HG03439 (cell line): ENCODE results near the gene ANGEL1.

Source experiments
- ATAC-seq: cut with Tn5 transposase; IDR thresholded peaks from one replicate; pipeline ENCODE4 v1.9.1; 2021; ENCODE audit warnings: mild to moderate bottlenecking, moderate library complexity; ENCODE audit not compliant: unreplicated experiment

Gene ANGEL1, protein sequence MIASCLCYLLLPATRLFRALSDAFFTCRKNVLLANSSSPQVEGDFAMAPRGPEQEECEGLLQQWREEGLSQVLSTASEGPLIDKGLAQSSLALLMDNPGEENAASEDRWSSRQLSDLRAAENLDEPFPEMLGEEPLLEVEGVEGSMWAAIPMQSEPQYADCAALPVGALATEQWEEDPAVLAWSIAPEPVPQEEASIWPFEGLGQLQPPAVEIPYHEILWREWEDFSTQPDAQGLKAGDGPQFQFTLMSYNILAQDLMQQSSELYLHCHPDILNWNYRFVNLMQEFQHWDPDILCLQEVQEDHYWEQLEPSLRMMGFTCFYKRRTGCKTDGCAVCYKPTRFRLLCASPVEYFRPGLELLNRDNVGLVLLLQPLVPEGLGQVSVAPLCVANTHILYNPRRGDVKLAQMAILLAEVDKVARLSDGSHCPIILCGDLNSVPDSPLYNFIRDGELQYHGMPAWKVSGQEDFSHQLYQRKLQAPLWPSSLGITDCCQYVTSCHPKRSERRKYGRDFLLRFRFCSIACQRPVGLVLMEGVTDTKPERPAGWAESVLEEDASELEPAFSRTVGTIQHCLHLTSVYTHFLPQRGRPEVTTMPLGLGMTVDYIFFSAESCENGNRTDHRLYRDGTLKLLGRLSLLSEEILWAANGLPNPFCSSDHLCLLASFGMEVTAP

DNA sequence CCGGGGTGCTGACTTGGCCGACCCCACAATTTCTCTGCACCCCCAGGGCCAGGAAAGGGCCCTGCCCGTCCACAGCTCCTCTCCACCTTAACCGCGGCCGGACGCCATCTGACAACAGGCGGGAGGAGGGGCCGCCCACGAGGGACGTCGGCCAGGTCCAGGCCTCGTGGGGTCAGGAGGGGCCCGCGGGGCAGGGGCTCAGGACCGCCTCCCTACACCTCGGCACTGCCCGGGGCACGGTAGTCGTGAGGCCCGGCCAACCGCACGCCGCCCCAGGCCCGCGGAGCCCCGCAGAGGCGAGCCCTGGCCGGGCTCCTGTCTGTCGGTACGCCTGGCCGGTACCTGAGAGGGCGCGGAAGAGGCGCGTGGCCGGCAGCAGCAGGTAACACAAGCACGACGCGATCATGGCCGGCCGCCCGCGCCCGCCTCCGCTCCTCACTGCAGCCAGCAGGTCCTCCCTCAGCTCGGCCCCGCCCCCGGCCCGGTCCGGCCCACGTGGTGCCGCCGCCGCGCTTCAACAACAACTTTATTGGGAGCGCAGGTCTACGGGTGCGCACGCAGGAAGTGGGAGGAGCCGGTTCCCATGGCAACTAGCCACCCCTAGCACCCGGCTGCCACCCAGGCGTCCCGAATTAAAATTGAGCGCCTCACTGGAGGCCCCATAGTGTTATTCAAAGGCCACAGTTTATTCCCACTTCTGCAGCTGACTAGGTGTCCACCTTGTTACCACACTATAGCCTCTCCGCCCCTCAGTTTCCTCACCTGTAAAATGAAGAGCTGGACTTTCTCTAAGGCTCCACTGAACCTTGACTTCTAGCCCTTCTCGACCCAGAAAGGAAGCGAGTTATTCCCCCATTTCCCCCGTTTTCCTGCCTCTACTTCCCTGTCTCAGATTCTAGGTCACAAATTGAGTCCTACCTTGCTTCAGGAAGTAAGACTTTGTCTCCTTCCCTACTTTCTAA is at the start of gene ANGEL1:
TSS of gene ANGEL1 (minus strand) at position 461 of the 962 bp plus-strand sequence. CDS start at position 406, 55 bp downstream.
- ATAC-seq: peak; percentile 93

DNA sequence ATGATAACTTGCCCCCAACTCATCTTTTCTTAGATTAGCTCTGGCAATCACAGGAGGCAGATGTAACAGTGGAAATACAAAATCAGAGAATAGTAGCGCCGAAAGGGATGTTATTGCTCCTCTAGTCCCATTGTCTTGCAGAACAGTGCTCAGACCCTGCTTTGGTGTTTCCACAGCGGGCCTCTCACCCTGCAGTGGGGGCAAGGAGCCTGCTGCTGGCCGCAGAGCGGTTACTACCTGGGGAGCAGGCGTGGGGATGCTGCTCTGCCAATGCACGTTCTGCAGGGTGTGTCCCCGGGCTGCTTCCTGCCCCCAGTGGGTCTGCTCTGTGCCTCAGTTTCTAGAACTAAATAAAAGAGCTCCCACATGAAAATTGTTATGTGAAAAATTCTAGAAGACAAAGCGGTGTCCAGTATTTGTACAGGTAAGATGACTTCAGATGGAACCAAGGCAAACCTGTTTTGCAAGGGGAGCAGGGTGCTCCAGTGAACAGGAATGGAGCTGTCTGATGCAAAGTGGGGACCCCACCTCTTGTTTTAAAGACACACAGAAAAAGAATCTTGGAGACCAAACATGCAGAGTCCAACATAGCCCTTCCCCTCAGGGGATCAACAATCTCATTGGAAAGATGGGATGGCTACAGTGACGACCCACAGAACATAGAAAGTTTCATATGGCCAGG is 49.0 kb upstream of the ANGEL1 start:
- ATAC-seq: no peak

DNA sequence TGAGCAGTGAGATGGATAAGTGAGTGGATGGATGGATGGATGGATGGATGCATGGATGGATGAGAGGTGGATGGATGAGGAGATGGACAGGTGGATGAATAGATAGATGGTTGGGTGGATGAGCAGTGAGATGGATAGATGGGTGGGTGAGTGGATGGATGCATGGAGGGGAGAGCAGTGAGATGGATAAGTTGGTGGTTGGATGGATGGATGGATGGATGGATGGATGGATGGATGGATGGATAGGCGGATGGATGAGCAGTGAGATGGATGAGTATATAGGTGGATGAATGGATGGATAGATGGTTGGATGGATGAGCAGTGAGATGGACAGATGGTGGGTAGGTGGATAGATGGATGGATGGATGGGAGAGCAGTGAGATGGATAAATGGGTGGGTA is 44.1 kb upstream of the ANGEL1 start:
- no peak for ATAC-seq

DNA sequence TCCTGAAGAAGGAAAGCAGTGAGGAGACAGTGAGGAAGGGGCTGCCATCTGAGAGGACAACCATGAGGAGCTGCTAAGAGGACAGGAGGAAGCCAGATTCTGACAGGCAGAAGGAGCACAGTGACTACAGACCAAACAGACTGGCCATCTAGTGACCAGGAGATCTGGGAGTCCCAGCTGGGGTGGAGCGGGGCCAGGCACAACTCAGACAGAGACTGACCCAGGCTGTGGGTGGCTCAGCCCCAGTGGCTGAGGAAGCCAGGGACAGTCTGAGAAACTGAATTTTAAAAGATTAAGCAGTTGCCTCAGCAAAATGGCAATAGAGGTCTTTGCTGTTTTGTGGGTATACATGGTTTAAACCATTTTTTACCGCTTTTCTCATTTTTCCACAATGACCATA is 42.4 kb upstream of the ANGEL1 start:
- no peak for ATAC-seq

DNA sequence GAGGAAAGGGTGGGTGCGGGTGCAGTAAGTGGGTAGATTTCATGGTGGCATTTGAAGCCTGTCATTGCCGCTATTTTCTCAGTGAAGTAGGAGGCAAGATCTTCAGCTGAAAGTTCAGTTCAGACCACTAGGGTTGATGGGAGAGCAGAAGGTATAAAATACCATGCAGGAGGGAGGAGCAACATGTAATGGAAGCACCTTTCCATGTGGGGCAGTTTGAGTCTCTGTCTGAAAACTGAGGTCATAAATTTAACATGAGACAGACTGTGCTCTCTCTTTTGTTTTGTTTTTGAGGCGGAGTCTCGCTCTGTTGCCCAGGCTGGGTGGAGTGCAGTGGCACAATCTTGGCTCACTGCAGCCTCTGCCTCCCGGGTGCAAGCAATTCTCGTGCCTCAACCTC is 36.2 kb upstream of the ANGEL1 start:
- ATAC-seq: no peak

DNA sequence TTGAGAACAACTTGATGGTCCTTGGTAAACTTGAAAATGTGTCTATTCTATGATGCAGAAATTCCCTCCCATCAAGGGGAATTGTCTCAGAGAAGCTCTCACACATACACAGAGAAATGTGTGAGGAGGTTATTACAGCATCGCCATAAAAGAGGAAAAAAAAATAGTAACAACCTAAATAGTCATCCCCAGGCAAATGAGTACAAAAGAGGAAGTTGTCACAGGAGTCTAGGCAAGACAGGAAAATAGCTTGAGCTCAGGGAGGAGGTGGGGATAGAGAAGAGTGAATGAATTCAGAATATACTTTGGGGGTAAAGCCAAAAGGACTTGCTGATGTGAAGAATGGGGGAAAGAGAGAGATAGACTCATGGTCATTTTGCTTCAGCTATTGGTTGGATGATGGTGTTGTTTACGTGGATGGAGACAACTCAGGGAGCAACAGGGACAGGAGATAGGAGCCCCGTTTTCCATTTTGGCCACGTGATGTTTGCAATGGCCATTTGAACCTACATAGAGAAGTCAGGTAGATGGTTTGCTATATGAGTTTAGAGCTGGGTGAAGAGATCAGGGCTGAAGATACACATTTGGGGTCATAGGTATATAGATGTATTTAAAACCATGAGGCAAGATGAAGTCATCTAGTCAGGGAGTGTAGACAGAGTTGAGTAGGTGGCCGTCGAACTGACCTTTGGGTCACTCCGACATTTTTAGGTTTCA is 33.8 kb upstream of the ANGEL1 start:
- ATAC-seq: no peak

DNA sequence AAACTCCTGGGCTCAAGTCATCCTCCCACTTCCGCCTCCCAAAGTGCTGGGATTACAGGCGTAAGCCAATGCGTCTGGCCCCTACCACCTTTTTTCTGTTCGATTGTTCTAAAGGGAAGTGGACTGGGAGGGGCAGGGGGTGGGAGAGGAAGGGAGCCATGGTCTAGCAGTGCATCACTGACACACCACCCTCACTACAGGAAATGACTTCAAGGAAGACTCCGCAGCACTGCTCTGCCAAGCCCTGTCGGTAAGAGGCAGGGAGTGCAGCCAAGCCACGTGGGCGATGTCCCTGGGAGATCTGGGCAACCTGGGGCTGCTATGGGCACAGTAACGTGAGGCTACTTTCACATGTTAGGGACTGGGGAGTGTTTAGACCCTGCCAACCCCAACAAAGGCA is 31.5 kb upstream of the ANGEL1 start:
- ATAC-seq: no peak

DNA sequence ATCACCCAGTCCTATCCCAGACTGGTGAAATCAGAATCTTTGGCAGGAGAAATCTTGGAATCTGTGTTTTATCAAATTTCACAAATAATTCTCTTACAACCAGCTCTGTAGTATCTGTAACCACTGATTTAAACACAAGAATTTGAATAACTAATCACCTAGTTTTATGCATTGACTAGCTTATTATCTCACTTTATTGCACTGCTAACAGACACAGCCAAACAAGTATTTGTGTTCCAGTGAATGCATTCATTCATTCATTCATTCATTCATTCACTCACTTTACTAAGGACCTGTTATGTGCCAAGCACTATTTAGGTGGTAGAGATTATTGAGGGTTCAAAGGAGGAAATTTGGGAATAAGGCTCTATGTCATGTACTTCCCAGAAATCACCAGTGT is 29.7 kb upstream of the ANGEL1 start:
- no peak for ATAC-seq

DNA sequence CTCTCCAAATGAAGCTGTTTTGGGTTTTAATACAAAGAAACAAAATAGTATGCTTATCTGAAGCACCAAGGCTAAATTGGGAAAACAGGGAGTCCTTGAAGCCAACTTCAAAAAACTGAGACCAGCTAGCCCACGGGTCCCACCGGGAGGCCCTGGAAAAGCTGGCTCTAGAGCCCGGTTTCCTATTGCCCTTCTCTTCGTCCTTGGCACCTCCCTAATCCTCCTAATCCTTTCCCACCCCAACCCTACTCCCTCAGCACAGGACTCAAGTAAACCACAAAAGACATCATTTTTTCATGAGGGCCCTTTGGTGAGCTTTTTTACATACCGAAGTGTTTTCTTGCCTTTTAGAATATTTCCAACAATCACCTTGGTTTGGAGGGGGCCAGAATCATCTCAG is 24.8 kb upstream of the ANGEL1 start:
- no peak for ATAC-seq

DNA sequence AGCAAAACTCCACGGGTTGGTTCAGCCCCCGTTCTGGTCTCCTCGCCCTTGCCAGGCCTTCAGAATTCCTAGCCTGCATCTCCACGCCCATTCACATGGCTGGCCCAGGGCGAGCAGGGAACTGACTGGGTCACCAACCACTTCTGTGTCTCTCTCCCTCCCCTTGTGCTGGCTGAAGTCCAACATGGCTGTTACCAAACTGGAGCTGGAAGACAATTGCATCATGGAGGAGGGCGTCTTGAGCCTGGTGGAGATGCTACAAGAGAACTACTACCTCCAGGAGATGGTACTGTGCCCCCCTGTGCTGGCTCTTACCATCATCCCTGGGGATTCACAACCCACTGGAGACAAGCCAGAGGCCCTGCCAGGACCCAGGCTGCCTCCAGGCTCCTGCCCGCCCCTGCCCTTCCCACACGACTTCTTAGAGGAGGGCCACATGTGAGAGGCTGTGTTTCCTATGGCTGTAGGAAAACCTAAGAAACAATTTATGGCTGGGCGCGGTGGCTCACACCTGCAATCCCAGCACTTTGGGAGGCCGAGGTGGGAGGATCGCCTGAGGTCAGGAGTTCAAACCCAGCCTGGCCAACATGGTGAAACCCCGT is 23.4 kb upstream of the ANGEL1 start:
- no peak for ATAC-seq

DNA sequence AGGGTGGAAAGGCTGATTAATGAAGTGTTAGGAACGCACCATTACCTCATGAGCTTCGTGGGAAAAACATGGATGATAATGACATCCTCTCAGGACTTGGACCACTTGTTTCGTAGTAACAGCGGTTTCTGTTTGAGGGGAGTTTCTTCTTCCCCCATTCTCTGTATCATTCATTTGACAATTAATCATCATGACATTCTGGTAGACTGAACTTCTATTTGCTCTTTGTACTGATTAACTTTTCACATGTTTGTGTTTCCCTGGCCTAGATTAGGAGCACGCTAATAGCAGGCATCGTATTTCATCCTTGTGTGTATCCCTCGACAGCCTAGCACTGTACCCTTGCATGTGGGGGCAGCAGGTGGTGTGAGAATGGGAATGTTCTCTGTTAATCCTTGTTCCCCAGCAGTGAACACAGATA is 21.6 kb upstream of the ANGEL1 start:
- ATAC-seq: no peak

DNA sequence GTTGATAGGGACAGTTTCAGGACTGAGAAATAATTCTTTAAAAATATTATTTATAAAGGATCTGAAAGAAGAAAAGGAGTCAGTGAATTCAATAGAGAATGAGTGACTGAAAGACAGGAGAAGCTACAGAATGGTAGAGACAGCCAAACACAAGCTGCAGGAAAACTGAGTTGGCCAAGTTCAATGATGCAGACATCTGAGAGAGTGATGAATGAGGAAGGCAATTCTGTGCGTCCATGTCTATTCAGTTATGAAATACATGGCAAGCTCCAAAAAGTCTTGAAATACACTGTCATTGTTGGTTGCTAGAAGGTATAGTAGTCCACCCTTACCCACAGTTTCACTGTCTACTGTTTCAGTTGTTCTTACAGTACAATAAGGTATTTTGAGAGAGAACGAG is 20.3 kb upstream of the ANGEL1 start:
- no peak for ATAC-seq

DNA sequence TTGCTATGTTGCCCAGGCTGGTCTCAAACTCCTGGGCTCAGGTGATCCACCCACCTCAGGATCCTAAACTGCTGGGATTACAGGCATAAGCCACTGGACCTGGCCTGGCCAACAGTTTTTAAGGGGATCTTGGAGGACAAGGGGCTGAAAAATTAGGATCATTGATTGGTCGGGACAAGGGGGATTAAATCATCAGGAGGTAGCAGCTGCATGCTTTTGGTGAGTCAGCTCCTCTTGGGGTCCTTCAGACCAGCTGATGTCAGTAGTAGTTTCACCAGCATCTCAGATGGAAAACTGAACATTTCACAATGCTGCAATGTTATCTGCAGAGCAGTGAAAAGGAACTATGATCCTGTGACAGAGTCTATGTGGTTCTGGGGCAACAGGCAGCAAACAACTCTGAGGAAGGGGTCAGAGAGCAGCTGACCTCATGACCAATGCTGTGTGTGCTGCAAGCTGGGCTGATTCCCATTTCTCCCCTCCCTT is 19.9 kb upstream of the ANGEL1 start:
- ATAC-seq: no peak

DNA sequence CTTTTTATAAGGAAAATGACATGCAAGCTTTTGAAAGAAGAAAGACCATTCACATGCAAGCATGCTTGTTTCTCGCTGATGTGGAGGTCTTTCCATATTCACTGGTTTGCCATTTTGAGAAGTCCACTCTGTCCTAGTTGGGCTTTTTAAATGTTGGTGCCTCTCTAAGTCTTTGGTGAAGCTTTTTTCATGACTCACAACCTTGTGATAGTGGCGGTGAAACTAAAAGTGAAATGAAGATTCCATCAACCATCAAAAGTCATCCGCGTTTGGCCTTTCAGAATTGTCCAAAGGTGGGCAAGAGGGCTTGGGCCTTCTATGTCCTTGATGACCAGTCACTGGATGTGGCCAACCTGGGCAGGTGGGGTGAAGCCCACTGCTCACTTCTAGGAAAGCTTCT is 17.9 kb upstream of the ANGEL1 start:
- no peak for ATAC-seq

DNA sequence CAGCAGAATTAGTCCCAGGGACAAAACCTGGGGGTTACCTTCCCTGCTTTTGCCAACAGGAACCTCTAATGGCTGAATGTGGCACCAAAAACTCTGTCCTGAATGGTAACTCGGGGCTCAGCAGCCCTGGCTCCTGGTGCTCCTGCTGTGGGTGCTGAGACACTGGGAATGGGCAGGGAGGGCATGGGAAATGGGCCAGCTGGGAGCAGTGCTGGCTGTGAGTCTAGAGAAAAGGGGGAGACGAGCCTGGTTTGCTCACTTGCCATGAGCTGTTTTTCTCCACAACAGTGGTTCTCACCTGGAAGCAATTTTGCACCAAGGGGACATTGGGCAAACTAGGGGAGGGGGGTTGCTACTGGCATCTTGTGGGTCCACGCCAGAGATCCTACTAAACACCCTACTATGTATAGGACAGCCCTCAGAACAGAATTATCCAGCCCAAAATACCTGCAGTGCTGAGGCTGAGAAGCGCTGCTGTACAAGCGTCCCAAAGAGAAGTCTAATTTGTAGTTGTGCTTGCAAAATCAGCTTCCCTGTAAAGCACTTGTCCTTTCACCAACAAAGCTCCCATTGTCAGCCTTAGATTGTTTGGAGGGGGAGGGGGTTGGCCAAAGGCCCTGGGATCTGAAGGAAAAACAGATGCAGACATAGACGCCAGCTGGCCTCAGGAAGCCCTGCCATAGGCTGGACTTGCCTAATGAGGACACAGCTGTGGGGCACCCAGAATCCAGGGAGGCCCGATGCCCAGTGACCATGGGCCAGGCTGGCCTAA is 17.2 kb upstream of the ANGEL1 start:
- no peak for ATAC-seq

DNA sequence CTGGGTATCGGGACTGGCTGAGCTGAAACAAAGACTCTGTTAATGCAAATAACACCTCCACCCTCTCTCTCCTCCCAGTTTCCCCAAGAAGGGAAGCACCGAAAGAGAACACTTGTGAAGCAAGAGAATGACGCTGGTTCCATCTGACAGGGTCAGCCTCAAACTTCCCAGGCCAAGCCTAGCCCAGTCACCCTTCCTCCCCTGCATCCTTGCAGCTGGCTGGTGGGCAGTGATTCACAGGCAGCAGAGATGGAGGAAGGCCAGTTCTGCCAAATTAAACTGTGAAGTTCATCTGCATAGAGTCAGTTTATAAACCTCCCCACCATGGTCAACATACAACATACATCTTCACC is 16.3 kb upstream of the ANGEL1 start:
- no peak for ATAC-seq

DNA sequence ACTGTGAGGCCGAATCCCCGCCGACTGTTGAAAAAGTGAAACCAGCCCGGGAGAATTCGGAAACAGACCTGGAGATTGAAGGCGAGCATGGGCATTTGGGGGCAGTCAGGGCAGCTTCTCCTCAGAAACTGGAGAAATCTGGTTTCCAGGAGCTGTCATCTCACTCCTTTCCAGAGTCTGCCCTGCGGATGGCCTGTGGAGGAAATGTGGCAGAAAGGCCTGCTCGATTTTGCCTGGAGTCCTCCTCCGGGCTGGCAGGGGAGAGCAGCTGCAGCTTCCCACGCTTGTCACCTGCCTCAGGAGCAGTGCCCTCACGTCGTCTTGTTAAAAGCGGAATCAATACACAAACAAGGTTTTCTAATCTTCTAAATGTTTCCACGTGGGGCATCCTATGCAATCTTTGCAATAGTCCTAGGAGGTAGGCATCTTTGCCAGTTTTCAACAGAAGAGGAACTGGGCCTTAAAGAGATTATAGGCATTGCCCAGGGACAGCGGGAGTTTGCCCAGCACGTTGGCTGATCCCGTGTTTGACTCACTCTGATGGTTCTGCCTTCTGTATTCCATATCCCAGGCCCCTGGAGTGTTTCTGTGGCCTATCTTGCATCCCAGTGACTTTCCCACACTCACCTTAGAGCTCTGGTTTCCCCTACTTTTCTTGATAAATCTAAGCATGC is 15.8 kb upstream of the ANGEL1 start:
- no peak for ATAC-seq

DNA sequence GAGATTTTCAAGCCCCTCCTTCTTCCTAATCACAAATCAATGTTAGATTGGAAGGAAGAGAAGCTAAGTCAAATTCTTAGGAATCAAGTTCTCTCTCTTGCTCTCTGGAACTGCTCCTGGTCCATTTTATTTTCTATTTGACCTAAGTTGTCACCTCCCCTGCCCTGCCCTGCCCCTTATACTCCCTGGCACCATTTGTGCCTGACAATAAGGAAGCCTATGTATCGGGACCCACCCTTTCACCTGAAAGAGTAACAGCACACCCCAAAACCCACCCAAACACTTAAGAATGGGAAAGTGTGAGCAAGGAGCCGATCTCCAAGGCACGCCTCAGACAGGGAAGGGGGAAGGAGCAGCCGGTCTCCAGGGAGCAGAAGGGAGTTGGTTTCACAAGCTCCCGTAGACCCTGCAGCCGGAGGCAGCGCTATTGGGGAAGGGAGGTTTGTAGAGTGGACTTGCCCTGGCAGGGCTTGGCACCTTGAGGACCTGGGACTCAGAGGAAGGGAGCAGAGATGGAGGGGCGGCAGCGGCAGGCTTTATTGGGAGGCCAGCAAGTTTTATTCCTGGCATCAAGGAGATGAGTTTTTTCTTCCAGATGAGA is 15.1 kb upstream of the ANGEL1 start:
- ATAC-seq: no peak
